Loucy (cell line): ENCODE measurements around the gene PCDHGB3.
"Not testable (repeated sequence)": the region's sequence is repeated elsewhere in the genome, so short reads cannot be mapped to it uniquely, and the experiment has no call there.

Experiments
- EZH2phosphoT487 ChIP-seq: fragments of 200-600 bp; IDR thresholded peaks from 2 replicates; pipeline ENCODE4 v1.6.1; 2018; ENCODE audit warnings: antibody characterized with exemption, mild to moderate bottlenecking, moderate library complexity, borderline replicate concordance
- TF ChIP-seq, protein P1 (sequence below): fragments of 200-600 bp; sonication (generic); conservative IDR thresholded peaks from 2 replicates; pipeline ENCODE4 v1.5.1; 2014; ENCODE audit warnings: mild to moderate bottlenecking, antibody characterized with exemption, low read length

DNA sequence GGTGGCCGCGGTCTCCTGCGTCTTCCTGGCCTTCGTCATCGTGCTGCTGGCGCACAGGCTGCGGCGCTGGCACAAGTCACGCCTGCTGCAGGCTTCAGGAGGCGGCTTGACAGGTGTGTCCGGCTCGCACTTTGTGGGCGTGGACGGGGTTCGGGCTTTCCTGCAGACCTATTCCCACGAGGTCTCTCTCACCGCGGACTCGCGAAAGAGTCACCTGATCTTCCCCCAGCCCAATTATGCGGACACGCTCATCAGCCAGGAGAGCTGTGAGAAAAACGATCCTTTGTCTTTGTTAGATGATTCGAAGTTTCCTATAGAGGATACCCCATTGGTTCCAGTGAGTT is 45.2 kb downstream of the PCDHGB3 start:
- TF ChIP-seq, protein P1, sequence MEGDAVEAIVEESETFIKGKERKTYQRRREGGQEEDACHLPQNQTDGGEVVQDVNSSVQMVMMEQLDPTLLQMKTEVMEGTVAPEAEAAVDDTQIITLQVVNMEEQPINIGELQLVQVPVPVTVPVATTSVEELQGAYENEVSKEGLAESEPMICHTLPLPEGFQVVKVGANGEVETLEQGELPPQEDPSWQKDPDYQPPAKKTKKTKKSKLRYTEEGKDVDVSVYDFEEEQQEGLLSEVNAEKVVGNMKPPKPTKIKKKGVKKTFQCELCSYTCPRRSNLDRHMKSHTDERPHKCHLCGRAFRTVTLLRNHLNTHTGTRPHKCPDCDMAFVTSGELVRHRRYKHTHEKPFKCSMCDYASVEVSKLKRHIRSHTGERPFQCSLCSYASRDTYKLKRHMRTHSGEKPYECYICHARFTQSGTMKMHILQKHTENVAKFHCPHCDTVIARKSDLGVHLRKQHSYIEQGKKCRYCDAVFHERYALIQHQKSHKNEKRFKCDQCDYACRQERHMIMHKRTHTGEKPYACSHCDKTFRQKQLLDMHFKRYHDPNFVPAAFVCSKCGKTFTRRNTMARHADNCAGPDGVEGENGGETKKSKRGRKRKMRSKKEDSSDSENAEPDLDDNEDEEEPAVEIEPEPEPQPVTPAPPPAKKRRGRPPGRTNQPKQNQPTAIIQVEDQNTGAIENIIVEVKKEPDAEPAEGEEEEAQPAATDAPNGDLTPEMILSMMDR = not testable (repeated sequence)
- not testable (repeated sequence) for TF ChIP-seq EZH2phosphoT487
